Effector memory CD8-positive, alpha-beta T cell (primary cell): Measurements from ENCODE around the gene IFRD2.
"Not testable (repeated sequence)": the region's sequence is repeated elsewhere in the genome, so short reads cannot be mapped to it uniquely, and the experiment has no call there.

ENCODE experiments used
- ATAC-seq: fragments of 150-1000 bp; cut with Tn5 transposase; replicated peaks from 2 replicates; pipeline ENCODE4 v1.10.0; 2021; ENCODE audit warnings: mild to moderate bottlenecking, moderate library complexity
- DNase-seq, 3 experiments: peaks; one replicate each; pipeline ENCODE4 v3.0.0; 2021
- H3K27ac Mint-ChIP-seq, 2 donors: one replicate each; pipeline ENCODE4 v1.8.0; 2022; ENCODE audit warnings: mild to moderate bottlenecking in 2 of 2, mixed read lengths in 2 of 2, moderate library complexity in 2 of 2
- H3K27me3 Mint-ChIP-seq, 2 donors: one replicate each; pipeline ENCODE4 v1.8.0; 2022; ENCODE audit warnings: mixed read lengths in 2 of 2
- H3K36me3 Mint-ChIP-seq: one replicate; pipeline ENCODE4 v1.8.0; 2022; ENCODE audit warnings: mild to moderate bottlenecking, moderate library complexity, mixed read lengths; ENCODE audit not compliant: insufficient read depth
- H3K4me1 Mint-ChIP-seq, 2 donors: one replicate each; pipeline ENCODE4 v1.8.0; 2022; ENCODE audit warnings: low read depth in 2 of 2, mixed read lengths in 2 of 2
- H3K4me3 Mint-ChIP-seq, 2 donors: one replicate each; pipeline ENCODE4 v1.8.0; 2022; ENCODE audit warnings: mild to moderate bottlenecking in 2 of 2, mixed read lengths in 2 of 2, moderate library complexity in 2 of 2
- H3K9me3 Mint-ChIP-seq, 2 donors: one replicate each; pipeline ENCODE4 v1.8.0; 2022; ENCODE audit warnings: mixed read lengths in 2 of 2

IFRD2 gene

GRCh38 chr3:50269460-50269859 lies 22.8 kb downstream of the IFRD2 start:
- no peaks in the 10 kb centered on the region for H3K9me3 Mint-ChIP-seq
- peaks cover 12 to 19% of the 10 kb centered on the region in 2 donors for H3K27me3 Mint-ChIP-seq

DNA sequence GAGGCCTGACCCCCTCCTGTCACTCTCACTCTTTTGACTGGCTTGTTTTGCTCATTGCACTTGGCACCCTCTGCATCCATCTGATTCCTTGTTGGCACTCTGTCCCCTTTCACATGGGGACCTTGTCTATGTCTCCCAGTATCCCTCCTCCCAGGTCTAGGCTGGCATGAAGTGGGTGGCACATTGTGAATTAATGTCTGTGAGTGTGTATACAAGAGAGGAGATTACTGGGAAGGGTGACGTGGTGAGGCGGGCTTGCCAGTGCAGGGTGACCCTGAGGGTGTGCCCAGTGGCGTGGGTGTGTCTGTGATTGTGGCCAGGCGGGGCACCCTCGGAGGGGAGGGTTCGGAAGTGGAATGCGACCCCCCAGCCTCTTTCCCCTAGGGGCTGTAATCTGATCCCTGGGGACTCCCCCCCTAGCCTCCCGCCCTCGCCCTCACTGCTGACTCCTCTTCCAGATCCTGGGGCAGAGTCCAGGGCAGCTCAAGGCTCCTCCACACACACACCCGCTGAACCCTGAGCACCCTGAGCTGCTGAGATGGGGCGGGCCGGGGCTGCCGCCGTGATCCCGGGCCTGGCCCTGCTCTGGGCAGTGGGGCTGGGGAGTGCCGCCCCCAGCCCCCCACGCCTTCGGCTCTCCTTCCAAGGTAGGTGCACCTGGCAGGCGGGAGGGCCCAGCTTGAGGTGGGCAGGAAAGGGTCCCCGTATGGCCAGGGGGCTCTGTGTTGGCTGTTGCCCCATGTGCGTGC lies 23.4 kb downstream of the IFRD2 start, which contains the start of gene SEMA3B:
SEMA3B (plus strand) TSS at position 445 of the 749 bp plus-strand sequence; CDS start at position 539, 94 bp downstream.
- no peak within 1 kb of the TSS for H3K4me3 Mint-ChIP-seq
- ATAC-seq (no peak), DNase-seq (no peak)
- peaks cover 5 to 8% of the 10 kb centered on the region in 2 donors for H3K4me1 Mint-ChIP-seq
- peaks cover 20% of the 10 kb centered on the region for H3K36me3 Mint-ChIP-seq
- no peak within 1 kb of the TSS for H3K27ac Mint-ChIP-seq
- H3K27me3 Mint-ChIP-seq, result peaks cover 7 to 13% of the 10 kb centered on the region in 2 donors
- H3K9me3 Mint-ChIP-seq, result no peaks in the 10 kb centered on the region

More at GRCh38 chr3:50269460-50269859, 22.8 kb downstream of the IFRD2 start:
- Mint-ChIP-seq H3K4me1 (peaks cover 10 to 12% of the 10 kb centered on the region in 2 donors), H3K4me3 (no peak overlapping the region), H3K27ac (no peak overlapping the region), H3K36me3 (peaks cover 20% of the 10 kb centered on the region)
- ATAC-seq (no peak), DNase-seq (no peak)

DNA sequence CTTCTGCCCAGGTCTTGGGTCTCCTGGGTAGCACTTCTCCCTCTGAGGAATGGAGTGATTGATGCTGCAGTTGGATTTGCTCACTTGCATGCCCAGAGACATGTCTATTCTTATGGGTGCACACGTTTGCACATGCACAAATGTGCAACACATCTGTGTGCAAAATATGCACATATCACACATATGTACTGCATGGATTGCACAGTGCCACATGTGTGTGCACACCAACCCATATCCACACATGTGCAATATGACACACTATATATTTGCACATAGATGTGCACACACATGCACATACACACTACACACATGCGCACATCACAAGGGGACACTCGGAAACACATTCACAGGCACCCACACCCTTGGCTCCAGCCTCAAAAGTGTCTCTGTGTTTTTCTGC lies 24.0 kb downstream of the IFRD2 start:
- no peaks in the 10 kb centered on the region for H3K9me3 Mint-ChIP-seq
- H3K36me3 Mint-ChIP-seq, result peaks cover 25% of the 10 kb centered on the region
- DNase-seq (no peak), ATAC-seq (no peak)
- H3K4me1 Mint-ChIP-seq, result peaks cover 4 to 8% of the 10 kb centered on the region in 2 donors
- H3K27me3 Mint-ChIP-seq, result peaks cover 5 to 7% of the 10 kb centered on the region in 2 donors
- no peak overlapping the region for H3K27ac Mint-ChIP-seq
- H3K4me3 Mint-ChIP-seq, result no peak overlapping the region

GRCh38 chr3:50267280-50267913 lies 24.8 kb downstream of the IFRD2 start:
- no peak overlapping the region for H3K27ac Mint-ChIP-seq
- H3K4me3 Mint-ChIP-seq, result no peak overlapping the region
- H3K27me3 Mint-ChIP-seq, result no peaks in the 10 kb centered on the region
- peaks cover 0 to 4% of the 10 kb centered on the region in 2 donors for H3K4me1 Mint-ChIP-seq
- H3K9me3 Mint-ChIP-seq, result no peaks in the 10 kb centered on the region
- ATAC-seq (no peak), DNase-seq (no peak)
- peaks cover 20% of the 10 kb centered on the region for H3K36me3 Mint-ChIP-seq

DNA sequence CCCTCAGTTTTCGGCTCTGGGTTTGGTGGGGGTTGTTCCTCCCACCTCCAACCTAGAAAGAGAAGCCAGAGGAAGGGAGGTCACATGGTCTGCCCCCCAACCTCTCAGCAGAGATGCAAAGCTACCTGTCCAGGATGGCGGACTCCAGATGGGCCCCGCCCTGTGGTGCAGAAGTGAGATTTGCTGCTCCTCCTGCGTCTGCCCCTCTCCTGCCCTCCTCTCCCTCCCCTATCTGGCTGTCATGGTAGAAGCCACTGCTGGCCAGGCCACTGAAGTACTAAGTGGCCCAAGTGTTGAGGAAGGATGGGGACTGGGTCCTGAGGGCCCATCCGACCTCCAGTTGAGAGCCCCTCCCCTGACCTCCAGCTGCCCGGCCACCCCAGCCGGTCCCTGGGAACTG lies 25.4 kb downstream of the IFRD2 start:
- Mint-ChIP-seq H3K36me3 (peaks cover 17% of the 10 kb centered on the region), H3K9me3 (no peaks in the 10 kb centered on the region), H3K4me1 (peaks cover 0 to 3% of the 10 kb centered on the region in 2 donors), H3K4me3 (no peak overlapping the region), H3K27me3 (no peaks in the 10 kb centered on the region), H3K27ac (no peak overlapping the region)
- no peak for ATAC-seq
- DNase-seq, result no peak

- DNase-seq, result no peak
- ATAC-seq, result no peak
- H3K4me1 Mint-ChIP-seq, result peaks cover 0 to 2% of the 10 kb centered on the region in 2 donors
- peaks cover 18% of the 10 kb centered on the region for H3K36me3 Mint-ChIP-seq
- no peaks in the 10 kb centered on the region for H3K27me3 Mint-ChIP-seq
- H3K4me3 Mint-ChIP-seq, result no peak overlapping the region
- H3K27ac Mint-ChIP-seq, result peak overlapping the region in 1 of 2 donors; percentile 75
- no peaks in the 10 kb centered on the region for H3K9me3 Mint-ChIP-seq
Measured at GRCh38 chr3:50266017-50266416, 26.2 kb downstream of the IFRD2 start.

DNA sequence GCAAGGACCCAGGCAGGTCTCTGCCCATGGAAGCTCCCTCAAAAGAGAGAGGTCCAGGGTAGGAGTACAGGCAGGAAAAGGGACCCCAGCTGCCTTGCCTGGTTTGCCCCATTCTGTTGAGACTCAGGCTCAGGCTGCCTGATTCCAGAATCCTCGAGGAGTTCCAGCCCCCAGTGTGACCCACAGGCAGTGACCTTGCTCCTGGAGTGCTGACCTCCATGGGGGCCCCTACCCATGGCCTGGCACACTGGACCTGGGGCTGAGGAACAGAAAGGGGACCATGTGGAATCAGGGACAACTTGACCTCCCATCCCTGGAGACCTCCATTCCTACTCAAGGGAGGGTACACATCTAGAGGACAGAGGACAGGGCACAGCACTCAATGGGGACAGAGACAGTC lies 26.7 kb downstream of the IFRD2 start:
- peak overlapping the region in 1 of 2 donors; percentile 75 for H3K27ac Mint-ChIP-seq
- ATAC-seq (no peak), DNase-seq (no peak)
- H3K36me3 Mint-ChIP-seq, result peaks cover 22% of the 10 kb centered on the region
- peaks cover 0 to 2% of the 10 kb centered on the region in 2 donors for H3K4me1 Mint-ChIP-seq
- no peak overlapping the region for H3K4me3 Mint-ChIP-seq
- no peaks in the 10 kb centered on the region for H3K27me3 Mint-ChIP-seq
- no peaks in the 10 kb centered on the region for H3K9me3 Mint-ChIP-seq

DNA sequence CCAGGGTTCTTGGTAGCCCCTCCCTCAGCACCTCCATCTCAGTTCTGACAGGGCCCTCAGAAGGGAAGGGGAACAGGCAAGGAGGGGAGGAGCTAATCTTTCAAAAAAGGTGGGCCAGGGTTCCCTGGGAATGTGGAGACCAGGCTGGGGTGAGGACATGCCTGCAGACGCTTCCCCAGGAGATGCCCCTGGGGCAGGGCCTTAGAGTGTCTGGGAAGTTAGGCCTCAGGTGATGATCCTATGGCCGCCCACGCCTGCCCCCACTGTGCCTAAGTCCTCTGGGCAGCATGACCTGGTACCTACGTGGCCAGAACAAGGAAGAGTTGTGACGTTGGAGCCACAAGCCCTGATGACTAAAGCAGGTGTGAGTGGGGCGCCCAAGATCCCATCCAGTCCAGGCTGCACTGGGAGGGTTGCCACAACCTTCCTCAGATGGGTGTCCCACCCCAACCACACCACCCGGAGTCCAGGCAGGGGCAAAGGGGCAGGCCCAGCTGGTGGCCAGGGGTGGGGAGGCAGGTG lies 27.2 kb downstream of the IFRD2 start:
- H3K36me3 Mint-ChIP-seq, result peaks cover 24% of the 10 kb centered on the region
- DNase-seq, result no peak

GRCh38 chr3:50264383-50264963 lies 27.8 kb downstream of the IFRD2 start:
- DNase-seq, result no peak
- Mint-ChIP-seq H3K4me3 (no peak overlapping the region), H3K27ac (peak overlapping the region; percentile 31 to 55), H3K27me3 (no peaks in the 10 kb centered on the region), H3K9me3 (no peaks in the 10 kb centered on the region), H3K36me3 (peaks cover 29% of the 10 kb centered on the region), H3K4me1 (peaks cover 4 to 5% of the 10 kb centered on the region in 2 donors)
- ATAC-seq, result no peak

More for the DNA sequence above, 27.2 kb downstream of the IFRD2 start:
- Mint-ChIP-seq H3K27ac (no peak overlapping the region), H3K4me1 (peaks cover 0 to 2% of the 10 kb centered on the region in 2 donors), H3K9me3 (no peaks in the 10 kb centered on the region), H3K27me3 (no peaks in the 10 kb centered on the region), H3K4me3 (no peak overlapping the region)
- no peak for ATAC-seq

GRCh38 chr3:50263478-50264382 lies 28.5 kb downstream of the IFRD2 start:
- ATAC-seq, result no peak
- peaks cover 36% of the 10 kb centered on the region for H3K36me3 Mint-ChIP-seq
- DNase-seq, result no peak
- peaks cover 5 to 8% of the 10 kb centered on the region in 2 donors for H3K4me1 Mint-ChIP-seq
- H3K4me3 Mint-ChIP-seq, result no peak overlapping the region
- H3K9me3 Mint-ChIP-seq, result no peaks in the 10 kb centered on the region
- no peaks in the 10 kb centered on the region for H3K27me3 Mint-ChIP-seq
- H3K27ac Mint-ChIP-seq, result peak overlapping the region; percentile 31 to 55

DNA sequence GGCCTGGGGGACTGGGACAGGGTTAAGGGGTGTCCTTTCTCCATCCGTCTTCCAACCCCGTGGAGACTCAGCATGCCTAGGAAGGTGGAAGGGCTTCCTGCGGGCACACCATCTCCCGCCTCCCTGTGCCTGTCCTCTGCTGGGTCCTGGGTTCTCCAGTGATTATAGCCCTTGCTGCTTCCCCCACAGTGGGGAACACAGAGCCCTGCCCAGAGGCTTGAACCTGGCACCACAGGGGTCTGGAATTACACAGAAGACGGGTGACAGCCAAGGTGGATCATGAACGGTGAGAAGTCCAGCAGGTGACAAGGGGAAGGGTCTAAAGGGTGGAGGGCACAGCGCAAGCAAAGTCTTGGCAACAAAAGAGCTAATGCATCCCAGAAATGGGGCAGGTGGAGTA lies 29.5 kb downstream of the IFRD2 start:
- Mint-ChIP-seq H3K4me3 (no peak overlapping the region), H3K4me1 (peaks cover 5 to 8% of the 10 kb centered on the region in 2 donors)

GRCh38 chr3:50262200-50262599 lies 30.0 kb downstream of the IFRD2 start:
- H3K9me3 Mint-ChIP-seq, result not testable (repeated sequence)
- peak overlapping the region in 1 of 2 donors; percentile 92 for H3K27ac Mint-ChIP-seq

More for the DNA sequence above, 29.5 kb downstream of the IFRD2 start:
- Mint-ChIP-seq H3K27me3 (no peaks in the 10 kb centered on the region), H3K9me3 (no peaks in the 10 kb centered on the region), H3K27ac (no peak overlapping the region), H3K36me3 (peaks cover 46% of the 10 kb centered on the region)
- no peak for DNase-seq
- no peak for ATAC-seq

More at GRCh38 chr3:50262200-50262599, 30.0 kb downstream of the IFRD2 start:
- DNase-seq, H3K27me3 Mint-ChIP-seq, H3K4me3 Mint-ChIP-seq, ATAC-seq, H3K4me1 Mint-ChIP-seq: not testable (repeated sequence)
- H3K36me3 Mint-ChIP-seq, result peaks cover 50% of the 10 kb centered on the region
